H1 (cell line): ENCODE measurements around the gene PNCK. TPM values are rescaled to one million over a fixed set of nuclear protein-coding genes. Genes with fewer than 3 reads are reported as not detected.

Source experiments
- ATF2 ChIP-seq: IDR thresholded peaks from 2 replicates; pipeline ENCODE4 v1.6.1; 2012; ENCODE audit warnings: low read length, inconsistent platforms
- SRF ChIP-seq: IDR thresholded peaks from 2 replicates; pipeline ENCODE4 v1.6.1; 2011; ENCODE audit warnings: mild to moderate bottlenecking, low read depth, low read length, moderate library complexity
- polyA plus RNA-seq, 7 experiments: library from polyadenylated mRNA; depleted of rRNA in 3 of 7; stranded (reverse) in 5 of 7; unstranded in 2 of 7; fragments of >200 nt in 5 of 7; fragments of 200-250 nt in 2 of 7; gene quantifications; 1 replicate in 5 of 7; 2 replicates in 1 of 7; 4 replicates in 1 of 7; pipeline versions ENCODE4 v1.2.1 to v1.2.3, GENCODE V29; 2011 to 2013; ENCODE audit warnings: missing spikeins in 2 of 7, mixed read lengths in 2 of 7
- total RNA-seq: library from RNA; stranded (reverse); fragmentation: NEBNext Ultra II Directional; extraction: Animal tissue kit (Norgen Biotek cat#: 25700); gene quantifications from 2 replicates; pipeline ENCODE4 v1.2.1, GENCODE V29; 2021

The PNCK gene
- total and polyA plus RNA-seq, 2 of the 8 experiments (the other 6 are each of a cell fraction or from before 2014, with no cell fraction given): 6.2 to 6.3 TPM

- TF ChIP-seq ATF2 (no peak), SRF (no peak)
Observed at GRCh38 chrX:153634832-153635231, 38.8 kb downstream of the PNCK start (continued).
